GM18519 (cell line): ENCODE results near the gene DGLUCY.
"Not testable (repeated sequence)": the region's sequence is repeated elsewhere in the genome, so short reads cannot be mapped to it uniquely, and the experiment has no call there.

ENCODE experiments used
- ATAC-seq: cut with Tn5 transposase; IDR thresholded peaks from one replicate; pipeline ENCODE4 v1.9.1; 2021; ENCODE audit warnings: mild to moderate bottlenecking, moderate library complexity; ENCODE audit not compliant: unreplicated experiment, low FRiP score

Gene DGLUCY

GRCh38 chr14:91252871-91253794 lies 139.3 kb downstream of the DGLUCY start:
- ATAC-seq = no peak

GRCh38 chr14:91253795-91254323 lies 140.0 kb downstream of the DGLUCY start:
- no peak for ATAC-seq

DNA sequence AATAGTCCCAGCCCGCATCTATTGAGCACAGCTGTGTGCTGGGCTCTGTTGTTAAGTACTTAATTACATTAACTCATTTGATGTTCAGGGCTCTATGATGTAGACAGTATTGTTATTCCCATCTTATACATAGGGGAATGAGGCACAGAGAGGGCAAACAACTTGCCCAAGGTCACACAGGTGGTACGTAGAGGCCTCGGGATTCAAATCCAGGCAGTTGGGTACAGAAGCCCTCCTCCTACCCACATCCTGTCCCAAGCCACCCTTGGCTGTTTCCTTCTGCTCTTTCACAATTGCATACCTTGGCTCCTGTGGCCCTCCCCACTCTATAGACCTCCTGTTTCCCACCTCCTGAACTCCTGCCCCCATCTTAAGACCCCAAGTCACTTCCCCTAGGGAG lies 140.6 kb downstream of the DGLUCY start:
- no peak for ATAC-seq

- ATAC-seq = no peak
Measured at GRCh38 chr14:91255026-91255695, 141.3 kb downstream of the DGLUCY start.

- no peak for ATAC-seq
Measured at GRCh38 chr14:91256661-91257060, 142.8 kb downstream of the DGLUCY start.

DNA sequence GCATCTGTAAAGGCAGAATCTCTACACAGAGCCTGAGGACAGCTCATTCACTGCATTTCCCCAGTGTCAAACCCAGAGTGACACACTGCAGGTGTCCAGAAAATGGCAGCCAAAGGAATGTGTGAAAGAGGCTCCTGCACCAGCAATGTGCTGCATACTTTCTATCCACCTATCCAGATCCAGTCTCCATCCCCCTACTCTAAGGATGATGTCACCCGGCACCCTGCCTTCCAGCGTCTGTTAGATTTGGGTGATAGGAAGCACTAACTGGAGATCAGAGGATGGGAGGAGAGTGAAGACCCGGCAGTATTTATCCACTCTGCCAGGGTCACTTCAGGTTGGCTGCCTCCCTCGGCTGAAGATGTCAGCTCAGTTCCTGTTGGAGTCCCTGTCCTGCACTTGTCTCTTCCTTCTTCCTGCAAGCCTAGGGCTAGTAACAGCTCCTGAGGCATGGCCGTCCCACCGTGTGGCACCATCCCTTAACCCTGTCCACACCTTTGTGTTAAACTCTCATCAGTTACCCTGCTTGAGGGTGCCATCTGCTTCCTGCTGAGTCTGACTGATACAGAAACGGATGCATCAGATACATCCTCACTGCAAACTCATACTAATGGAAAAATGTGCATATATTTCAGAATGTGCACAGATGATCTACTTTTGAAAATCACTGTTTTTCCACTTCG lies 143.6 kb downstream of the DGLUCY start:
- no peak for ATAC-seq

DNA sequence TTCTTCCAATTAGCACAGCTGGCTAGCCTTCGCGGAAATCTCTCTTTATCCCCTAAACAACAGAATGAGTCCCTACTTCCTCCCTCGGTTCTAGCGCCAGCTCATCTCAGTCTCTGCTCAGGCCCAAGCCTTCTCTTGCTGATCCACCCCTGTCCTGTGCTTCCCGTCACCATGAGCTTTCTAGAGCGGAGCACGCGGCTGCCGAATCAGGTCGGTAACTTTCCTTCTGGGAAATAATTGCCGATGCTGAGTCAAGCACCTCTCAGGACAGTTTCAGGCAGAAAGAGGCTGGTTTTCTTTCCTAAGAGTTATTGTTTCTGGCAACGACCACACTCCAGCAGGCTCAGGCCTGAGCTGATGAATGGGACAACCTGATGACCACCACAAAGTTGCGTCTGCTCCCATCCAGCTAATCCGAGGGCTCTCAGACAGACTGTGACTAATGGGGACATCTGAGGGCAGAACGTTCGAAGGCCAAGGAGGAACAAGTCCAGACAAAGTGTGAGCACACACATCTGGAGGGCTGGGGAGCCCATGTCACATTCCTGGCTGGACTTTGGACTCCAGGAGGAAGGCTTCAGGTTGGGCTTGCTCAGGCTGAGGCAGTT lies 144.2 kb downstream of the DGLUCY start:
- ATAC-seq = no peak

- no peak for ATAC-seq
Measured at GRCh38 chr14:91258876-91259275, 145.0 kb downstream of the DGLUCY start.

- no peak for ATAC-seq
Measured at GRCh38 chr14:91261115-91261514, 147.2 kb downstream of the DGLUCY start.

DNA sequence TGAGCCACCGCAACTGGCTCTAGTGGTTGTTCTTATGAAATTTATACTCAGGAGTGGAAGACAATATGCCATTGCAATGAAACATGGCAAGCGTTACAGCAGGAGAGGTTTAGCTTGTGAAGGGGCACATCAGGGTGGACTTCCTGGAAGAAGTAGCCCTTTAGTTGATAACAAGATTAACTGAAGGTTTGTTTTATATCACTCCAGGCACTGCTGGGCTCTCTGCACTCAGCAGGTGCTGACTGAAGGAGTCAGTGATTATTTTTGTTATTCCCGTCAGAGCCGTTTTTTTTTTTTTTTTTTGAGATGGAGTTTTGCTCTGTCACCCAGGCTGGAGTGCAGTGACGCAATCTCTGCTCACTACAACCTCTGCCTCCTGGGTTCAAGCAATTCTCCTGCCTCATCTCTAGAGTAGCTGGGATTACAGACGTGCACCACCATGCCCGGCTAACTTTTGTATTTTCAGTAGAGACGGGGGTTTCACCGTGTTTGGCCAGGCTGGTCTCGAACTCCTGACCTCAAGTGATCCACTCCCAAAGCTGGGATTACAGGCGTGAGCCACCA lies 148.2 kb downstream of the DGLUCY start:
- no peak for ATAC-seq

DNA sequence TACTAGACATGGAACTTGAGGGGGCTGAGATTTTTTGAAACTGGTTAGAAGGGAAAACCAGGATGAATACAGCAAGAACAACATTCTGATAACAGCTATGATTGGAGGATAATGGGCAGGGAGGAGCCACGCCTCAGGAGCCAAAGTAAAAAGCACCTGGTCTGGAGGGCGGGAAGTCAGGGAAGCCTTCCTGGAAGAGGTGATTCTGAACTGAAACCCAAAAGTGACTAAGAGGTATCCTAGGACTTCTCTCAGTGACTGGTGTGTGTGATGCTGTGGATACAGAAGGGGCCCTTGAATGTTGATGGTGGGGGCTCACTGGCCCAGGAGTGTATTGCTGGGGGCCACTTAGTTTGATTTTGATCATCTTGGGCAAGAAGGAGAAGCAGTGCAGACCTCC lies 149.5 kb downstream of the DGLUCY start:
- no peak for ATAC-seq

DNA sequence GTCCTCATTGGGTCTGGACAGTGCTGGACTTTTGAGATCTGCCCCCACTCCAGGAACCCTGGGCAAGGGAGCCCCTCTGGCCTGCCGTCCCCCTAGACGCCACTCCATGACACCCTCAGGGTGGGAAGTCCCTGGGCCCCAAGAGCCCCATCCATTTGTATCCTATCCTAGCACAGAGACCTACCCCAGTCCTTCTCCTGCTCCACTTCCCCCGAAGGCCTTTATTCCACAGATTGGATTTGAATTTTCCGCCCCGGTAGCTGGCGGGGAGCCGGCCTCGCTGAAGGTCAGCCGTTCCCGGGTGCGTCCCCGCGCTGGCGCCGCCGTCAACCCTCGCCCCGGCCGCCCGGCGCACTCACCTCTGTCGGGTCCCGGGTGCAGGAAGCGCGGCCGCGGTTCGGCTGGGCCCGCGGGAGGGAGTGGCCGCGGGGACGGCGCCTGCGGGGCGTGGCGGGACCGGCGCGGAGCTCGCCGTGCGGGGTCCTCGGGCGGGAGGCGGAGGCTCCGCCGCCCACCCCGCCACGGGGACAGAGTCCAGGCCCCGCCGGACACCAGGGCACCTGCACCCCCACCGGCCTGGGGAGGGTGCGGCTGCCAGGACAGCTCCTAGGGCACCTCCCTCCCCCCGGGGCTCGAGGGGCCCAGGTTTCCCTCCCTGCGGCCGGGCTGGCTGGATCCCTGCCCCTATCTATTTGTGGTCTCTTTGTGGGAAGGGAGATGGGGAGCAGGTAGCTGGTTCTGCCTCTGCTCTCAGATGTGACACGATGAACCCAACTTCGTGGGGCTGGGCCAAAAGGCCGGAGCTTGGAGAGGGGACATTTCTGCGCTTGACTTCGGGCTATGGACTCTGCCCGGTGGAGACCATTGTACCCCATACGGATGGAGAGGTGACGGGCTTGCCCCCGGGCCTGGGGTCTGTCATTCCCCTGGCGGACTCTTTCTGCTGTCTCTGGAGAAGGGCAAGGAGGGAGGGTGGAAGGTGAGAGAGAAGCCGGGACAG lies 150.6 kb downstream of the DGLUCY start:
- ATAC-seq = no peak

DNA sequence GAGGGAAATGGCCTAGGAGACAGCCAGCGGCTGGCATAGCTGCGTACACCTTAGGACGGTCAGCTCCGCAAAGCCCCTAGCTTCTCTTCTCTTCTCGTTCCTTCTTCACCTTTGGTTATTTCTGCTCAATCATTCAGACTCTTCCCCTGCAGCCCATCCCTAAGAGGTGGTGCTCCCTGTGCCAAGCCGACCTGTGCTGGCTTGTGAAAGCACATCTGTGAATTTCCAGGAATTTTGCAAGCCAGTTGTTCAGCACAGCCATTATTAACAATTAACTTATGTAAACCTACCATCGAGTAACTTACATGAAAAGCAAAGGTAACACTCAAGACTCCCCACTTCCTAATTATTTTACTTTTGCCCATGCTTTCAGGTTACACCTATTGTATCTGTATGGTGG lies 151.5 kb downstream of the DGLUCY start:
- ATAC-seq = no peak

- ATAC-seq = not testable (repeated sequence)
Measured at GRCh38 chr14:91266276-91266675, 152.4 kb downstream of the DGLUCY start.

GRCh38 chr14:91267965-91268437 lies 154.1 kb downstream of the DGLUCY start:
- no peak for ATAC-seq

DNA sequence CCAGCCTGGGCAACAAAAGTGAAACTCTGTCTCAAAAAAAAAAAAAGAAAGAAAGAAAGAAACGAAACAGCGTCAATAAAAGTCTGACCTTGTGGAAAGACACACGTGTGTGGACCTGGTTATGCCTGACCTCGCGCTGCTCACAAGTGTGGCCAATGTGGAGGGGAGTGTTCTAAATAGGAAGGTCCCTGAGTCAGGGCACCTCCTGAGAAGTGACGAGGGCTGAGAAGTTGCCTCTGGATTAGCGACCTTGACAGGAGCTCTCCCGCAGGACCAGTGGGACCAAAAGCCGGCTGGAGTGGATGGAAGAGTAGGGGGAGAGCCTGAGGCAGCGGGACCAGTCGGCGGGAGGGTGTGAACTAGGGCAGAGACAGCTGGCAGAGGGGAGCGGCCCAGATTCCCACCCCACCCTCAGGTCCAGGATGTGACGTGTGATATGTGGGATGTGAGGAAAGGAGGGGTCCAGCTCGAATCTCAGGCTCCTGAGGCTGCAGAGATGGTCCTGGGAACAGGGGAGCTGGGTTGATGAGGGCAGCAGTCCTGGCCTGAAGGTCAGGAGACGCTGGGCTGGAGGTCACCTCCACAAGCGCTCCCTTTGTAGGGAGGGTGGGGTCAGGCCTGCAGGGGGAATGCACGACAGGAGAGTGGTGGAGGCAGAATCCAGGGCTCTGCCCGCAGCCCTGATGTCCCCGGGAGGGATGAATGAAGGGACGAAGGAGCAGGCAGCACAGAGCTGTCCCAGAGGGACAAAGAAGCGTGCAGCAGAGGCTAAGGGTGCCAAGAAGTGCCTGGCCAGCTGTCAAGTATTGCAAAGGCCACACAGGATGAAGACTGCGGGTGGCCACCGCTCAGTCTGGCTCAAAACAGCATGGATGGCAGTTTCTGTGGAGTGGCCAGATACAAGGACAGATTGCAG lies 155.5 kb downstream of the DGLUCY start:
- ATAC-seq = no peak

DNA sequence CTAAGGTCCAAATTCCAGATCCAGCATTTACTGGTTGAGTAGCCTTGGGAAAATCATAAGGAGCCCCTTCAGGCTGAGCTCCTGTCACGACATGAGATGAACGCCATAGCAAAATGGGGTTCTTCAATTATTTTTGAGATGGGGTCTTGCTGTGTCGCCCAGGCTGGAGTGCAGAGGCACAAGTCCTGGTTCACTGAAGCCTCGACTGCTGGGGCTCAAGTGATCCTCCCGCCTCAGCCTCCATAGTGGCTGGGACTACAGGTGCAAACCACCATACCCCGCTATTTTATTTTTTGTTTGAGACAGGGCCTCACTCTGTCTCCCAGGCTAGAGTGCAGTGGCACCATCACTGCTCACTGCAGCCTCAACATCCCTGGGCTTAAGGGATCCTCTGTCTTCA lies 156.3 kb downstream of the DGLUCY start:
- ATAC-seq = no peak

DNA sequence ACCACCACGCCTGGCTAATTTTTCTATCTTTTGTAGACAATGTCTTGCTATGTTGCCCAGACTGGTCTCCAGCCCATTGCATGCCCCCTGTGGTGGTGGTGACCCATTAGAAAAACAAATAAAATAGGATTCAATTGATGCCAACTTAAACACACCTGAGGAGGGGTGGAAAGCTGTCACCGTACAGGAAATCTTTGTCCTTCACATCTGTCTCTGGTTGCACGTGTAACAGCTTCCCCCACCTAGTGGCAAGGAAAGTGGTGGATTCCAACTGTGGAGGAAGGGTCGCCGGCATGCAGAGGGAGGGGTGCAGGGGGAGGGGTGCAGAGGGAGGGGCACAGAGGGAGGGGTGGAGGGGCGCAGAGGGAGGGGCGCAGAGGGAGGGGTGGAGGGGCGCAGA lies 156.7 kb downstream of the DGLUCY start:
- ATAC-seq = no peak
